Measurements from ENCODE around the gene IL21R. TPM values are rescaled to one million over a fixed set of nuclear protein-coding genes. Genes with fewer than 3 reads are reported as not detected.
A peak's percentile ranks its signal among the peaks of the same experiment; 100 is the strongest.

The IL21R gene
- total RNA-seq, 4 donors from 2014 or later: 0.15 to 0.58 (median 0.37) TPM

DNA sequence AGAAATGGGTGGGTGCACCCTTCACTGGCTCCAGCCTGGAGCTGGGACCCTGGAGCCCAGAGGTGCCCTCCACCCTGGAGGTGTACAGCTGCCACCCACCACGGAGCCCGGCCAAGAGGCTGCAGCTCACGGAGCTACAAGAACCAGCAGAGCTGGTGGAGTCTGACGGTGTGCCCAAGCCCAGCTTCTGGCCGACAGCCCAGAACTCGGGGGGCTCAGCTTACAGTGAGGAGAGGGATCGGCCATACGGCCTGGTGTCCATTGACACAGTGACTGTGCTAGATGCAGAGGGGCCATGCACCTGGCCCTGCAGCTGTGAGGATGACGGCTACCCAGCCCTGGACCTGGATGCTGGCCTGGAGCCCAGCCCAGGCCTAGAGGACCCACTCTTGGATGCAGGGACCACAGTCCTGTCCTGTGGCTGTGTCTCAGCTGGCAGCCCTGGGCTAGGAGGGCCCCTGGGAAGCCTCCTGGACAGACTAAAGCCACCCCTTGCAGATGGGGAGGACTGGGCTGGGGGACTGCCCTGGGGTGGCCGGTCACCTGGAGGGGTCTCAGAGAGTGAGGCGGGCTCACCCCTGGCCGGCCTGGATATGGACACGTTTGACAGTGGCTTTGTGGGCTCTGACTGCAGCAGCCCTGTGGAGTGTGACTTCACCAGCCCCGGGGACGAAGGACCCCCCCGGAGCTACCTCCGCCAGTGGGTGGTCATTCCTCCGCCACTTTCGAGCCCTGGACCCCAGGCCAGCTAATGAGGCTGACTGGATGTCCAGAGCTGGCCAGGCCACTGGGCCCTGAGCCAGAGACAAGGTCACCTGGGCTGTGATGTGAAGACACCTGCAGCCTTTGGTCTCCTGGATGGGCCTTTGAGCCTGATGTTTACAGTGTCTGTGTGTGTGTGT is 46.8 kb downstream of the IL21R start:
- no peak overlapping the region for H3K4me3 ChIP-seq (ENCODE audit: low read depth, poor library complexity, severe bottlenecking)
- TF ChIP-seq, protein P1, sequence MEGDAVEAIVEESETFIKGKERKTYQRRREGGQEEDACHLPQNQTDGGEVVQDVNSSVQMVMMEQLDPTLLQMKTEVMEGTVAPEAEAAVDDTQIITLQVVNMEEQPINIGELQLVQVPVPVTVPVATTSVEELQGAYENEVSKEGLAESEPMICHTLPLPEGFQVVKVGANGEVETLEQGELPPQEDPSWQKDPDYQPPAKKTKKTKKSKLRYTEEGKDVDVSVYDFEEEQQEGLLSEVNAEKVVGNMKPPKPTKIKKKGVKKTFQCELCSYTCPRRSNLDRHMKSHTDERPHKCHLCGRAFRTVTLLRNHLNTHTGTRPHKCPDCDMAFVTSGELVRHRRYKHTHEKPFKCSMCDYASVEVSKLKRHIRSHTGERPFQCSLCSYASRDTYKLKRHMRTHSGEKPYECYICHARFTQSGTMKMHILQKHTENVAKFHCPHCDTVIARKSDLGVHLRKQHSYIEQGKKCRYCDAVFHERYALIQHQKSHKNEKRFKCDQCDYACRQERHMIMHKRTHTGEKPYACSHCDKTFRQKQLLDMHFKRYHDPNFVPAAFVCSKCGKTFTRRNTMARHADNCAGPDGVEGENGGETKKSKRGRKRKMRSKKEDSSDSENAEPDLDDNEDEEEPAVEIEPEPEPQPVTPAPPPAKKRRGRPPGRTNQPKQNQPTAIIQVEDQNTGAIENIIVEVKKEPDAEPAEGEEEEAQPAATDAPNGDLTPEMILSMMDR (IDR thresholded peaks at IDR 0.05): no peak
- TF ChIP-seq POLR2A (IDR thresholded peaks at IDR 0.05): no peak
- whole genome bisulfite sequencing, 2 donors: 52 to 80% methylated on average over 8 to 16 of the region's 19 CpGs
- intact Hi-C loops (cut with DNase I; ENCODE audit: low total_unique reads): no loop called here
- DNase-seq (ENCODE audit: low spot score in 2 of 2): no peak

DNA sequence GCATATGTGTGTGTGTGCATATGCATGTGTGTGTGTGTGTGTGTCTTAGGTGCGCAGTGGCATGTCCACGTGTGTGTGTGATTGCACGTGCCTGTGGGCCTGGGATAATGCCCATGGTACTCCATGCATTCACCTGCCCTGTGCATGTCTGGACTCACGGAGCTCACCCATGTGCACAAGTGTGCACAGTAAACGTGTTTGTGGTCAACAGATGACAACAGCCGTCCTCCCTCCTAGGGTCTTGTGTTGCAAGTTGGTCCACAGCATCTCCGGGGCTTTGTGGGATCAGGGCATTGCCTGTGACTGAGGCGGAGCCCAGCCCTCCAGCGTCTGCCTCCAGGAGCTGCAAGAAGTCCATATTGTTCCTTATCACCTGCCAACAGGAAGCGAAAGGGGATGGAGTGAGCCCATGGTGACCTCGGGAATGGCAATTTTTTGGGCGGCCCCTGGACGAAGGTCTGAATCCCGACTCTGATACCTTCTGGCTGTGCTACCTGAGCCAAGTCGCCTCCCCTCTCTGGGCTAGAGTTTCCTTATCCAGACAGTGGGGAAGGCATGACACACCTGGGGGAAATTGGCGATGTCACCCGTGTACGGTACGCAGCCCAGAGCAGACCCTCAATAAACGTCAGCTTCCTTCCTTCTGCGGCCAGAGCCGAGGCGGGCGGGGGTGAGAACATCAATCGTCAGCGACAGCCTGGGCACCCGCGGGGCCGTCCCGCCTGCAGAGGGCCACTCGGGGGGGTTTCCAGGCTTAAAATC is 47.6 kb downstream of the IL21R start:
- no peak for DNase-seq (ENCODE audit: low spot score in 2 of 2)
- intact Hi-C loops (cut with DNase I; ENCODE audit: low total_unique reads): loop anchor here (10.0 kb wide), 1 partner anchor 295 kb away; no protein-coding TSS in a partner anchor
- no peak overlapping the region for H3K4me3 ChIP-seq (ENCODE audit: low read depth, poor library complexity, severe bottlenecking)
- WGBS, 2 donors: 24 to 25% methylated on average over 31 of the region's 31 CpGs
- no peak for TF ChIP-seq POLR2A (IDR thresholded peaks at IDR 0.05)
- TF ChIP-seq, protein P1 (IDR thresholded peaks at IDR 0.05): peak in 1 of 3 donors; percentile 43

DNA sequence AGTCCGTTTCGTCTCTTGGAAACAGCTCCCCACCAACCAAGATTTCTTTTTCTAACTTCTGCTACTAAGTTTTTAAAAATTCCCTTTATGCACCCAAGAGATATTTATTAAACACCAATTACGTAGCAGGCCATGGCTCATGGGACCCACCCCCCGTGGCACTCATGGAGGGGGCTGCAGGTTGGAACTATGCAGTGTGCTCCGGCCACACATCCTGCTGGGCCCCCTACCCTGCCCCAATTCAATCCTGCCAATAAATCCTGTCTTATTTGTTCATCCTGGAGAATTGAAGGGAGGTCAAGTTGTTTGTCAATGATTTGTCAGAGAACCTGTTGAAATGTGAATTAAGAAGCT is 48.2 kb downstream of the IL21R start:
- H3K4me3 ChIP-seq (ENCODE audit: low read depth, poor library complexity, severe bottlenecking): no peak overlapping the region
- intact Hi-C loops (cut with DNase I; ENCODE audit: low total_unique reads): loop anchor here (10.0 kb wide), 1 partner anchor 295 kb away; no protein-coding TSS in a partner anchor
- WGBS, 2 donors: 18 to 19% methylated on average over 5 of the region's 5 CpGs
- TF ChIP-seq POLR2A (IDR thresholded peaks at IDR 0.05): no peak
- TF ChIP-seq, protein P1 (IDR thresholded peaks at IDR 0.05): no peak
- DNase-seq (ENCODE audit: low spot score in 2 of 2): no peak

DNA sequence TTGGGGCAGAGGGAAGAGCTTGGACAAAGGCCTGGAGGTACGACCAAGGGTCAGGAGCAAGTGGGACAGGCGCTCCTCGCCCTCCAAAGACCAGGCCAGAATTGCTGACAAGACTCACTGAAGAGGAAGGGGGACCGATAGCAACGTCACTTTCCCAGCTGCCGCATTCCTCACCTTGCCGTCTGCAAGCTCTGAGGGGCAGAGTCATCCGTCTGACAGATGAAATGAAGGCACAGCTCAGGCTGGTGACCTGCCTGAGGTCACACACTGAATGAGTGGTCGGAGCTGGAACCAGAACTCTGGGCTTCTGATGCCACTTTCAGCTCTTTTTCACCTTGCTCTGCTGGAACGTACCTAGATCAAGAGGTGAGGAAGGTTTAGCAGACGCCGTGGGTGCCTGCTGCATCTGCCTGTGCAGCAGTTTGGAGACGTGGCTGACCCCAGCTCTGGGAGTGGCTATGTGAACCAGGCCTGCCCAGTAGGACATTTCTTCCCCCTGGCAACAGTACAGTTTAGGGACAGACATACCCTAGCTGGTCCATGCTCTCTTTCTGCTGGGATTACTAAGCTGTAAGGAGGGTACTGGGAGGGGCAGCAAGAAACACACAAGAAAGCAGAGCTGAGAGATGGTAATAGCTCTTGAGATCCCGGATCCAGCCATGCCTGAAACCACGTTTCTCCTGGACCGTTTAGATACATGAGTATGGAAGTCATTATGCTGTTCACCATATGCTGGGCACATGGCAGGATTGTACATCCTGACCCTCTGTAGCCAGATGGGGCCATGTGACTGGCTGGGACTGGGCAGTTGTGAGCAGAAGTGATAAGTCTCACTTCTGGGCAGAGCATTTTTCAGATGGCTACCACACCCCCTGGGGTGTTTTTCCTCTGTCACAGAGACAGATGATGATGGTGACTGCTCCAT is 50.9 kb downstream of the IL21R start:
- intact Hi-C loops (cut with DNase I; ENCODE audit: low total_unique reads): loop anchor here (10.0 kb wide), 1 partner anchor 298 kb away; no protein-coding TSS in a partner anchor
- 70 to 72% methylated on average over 16 of the region's 16 CpGs for WGBS, 2 donors
- DNase-seq (ENCODE audit: low spot score in 2 of 2): no peak
- H3K4me3 ChIP-seq (ENCODE audit: low read depth, poor library complexity, severe bottlenecking): no peak overlapping the region
- TF ChIP-seq, protein P1 (IDR thresholded peaks at IDR 0.05): no peak
- TF ChIP-seq POLR2A (IDR thresholded peaks at IDR 0.05): no peak

DNA sequence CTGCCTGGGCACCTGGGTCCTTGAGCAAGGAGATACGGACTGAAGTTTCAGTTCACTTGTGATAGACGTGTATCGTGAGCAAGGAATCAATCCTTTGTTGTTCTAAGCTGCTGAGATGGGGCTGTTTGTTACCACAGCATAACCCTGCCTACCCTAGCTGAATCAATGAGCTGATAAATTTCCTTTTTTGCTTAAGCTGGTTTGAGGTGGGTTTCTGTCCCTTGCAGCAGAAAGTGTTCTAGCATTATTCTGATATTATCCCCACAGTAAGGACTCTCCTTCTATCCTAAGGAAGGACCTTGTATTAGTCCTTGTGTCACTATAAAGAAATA is 51.5 kb downstream of the IL21R start:
- no peak for DNase-seq (ENCODE audit: low spot score in 2 of 2)
- intact Hi-C loops (cut with DNase I; ENCODE audit: low total_unique reads): loop anchor here (10.0 kb wide), 1 partner anchor 299 kb away; no protein-coding TSS in a partner anchor
- WGBS, 2 donors: 87 to 92% methylated on average over 3 of the region's 3 CpGs
- H3K4me3 ChIP-seq (ENCODE audit: low read depth, poor library complexity, severe bottlenecking): no peak overlapping the region
- TF ChIP-seq, protein P1 (IDR thresholded peaks at IDR 0.05): no peak
- TF ChIP-seq POLR2A (IDR thresholded peaks at IDR 0.05): no peak

Measured in lower leg skin (tissue), 4 donors.